Loucy (cell line): ENCODE measurements around the gene MSI1.

ENCODE experiments used
- CTCF ChIP-seq: fragments of 200-600 bp; sonication (generic); conservative IDR thresholded peaks from 2 replicates; pipeline ENCODE4 v1.5.1; 2014; ENCODE audit warnings: mild to moderate bottlenecking, antibody characterized with exemption, low read length
- EZH2phosphoT487 ChIP-seq: fragments of 200-600 bp; IDR thresholded peaks from 2 replicates; pipeline ENCODE4 v1.6.1; 2018; ENCODE audit warnings: antibody characterized with exemption, mild to moderate bottlenecking, moderate library complexity, borderline replicate concordance

GRCh38 chr12:120377611-120378010 lies 8.6 kb upstream of the MSI1 start:
- TF ChIP-seq CTCF (no peak), EZH2phosphoT487 (no peak)
